C1 segment of cervical spinal cord (tissue), 14 donors: ENCODE measurements around the gene DCTN1.

Experiments used
- DNase-seq, 14 donors: peaks; one replicate each; lab custom pipeline; 2025; lab: John Stamatoyannopoulos, UW

DCTN1 gene

GRCh38 chr2:74414441-74414840 is 34.3 kb upstream of the DCTN1 start:
- peak in 1 of 14 donors; percentile 36 for DNase-seq

GRCh38 chr2:74413001-74413698 is 33.0 kb upstream of the DCTN1 start:
- DNase-seq = no peak

GRCh38 chr2:74407682-74408081 is 27.6 kb upstream of the DCTN1 start:
- no peak for DNase-seq

- no peak for DNase-seq
Measured at GRCh38 chr2:74406035-74406434, 25.9 kb upstream of the DCTN1 start.

- no peak for DNase-seq
Measured at GRCh38 chr2:74401891-74402290, 21.8 kb upstream of the DCTN1 start.

GRCh38 chr2:74399785-74400184 is 19.7 kb upstream of the DCTN1 start:
- no peak for DNase-seq

- DNase-seq = no peak
Measured at GRCh38 chr2:74396149-74396548, 16.0 kb upstream of the DCTN1 start.

- DNase-seq = no peak
Measured at GRCh38 chr2:74393525-74393924, 13.4 kb upstream of the DCTN1 start.

- DNase-seq = no peak
Measured at GRCh38 chr2:74392449-74392743, 12.3 kb upstream of the DCTN1 start.

GRCh38 chr2:74391580-74392448 is 11.7 kb upstream of the DCTN1 start:
- DNase-seq = peak; percentile 51 to 95 (median 86)

GRCh38 chr2:74391209-74391579 is 11.1 kb upstream of the DCTN1 start:
- DNase-seq = peak in 2 of 14 donors; percentile 29 to 55

- no peak for DNase-seq
Measured at GRCh38 chr2:74390606-74391005, 10.5 kb upstream of the DCTN1 start.

GRCh38 chr2:74387346-74387745 is 7.2 kb upstream of the DCTN1 start:
- DNase-seq = no peak

- peak in 11 of 14 donors; percentile 21 to 68 (median 36) for DNase-seq
Measured at GRCh38 chr2:74385396-74385795, 5.3 kb upstream of the DCTN1 start.

GRCh38 chr2:74384051-74384450 is 3.9 kb upstream of the DCTN1 start:
- DNase-seq = no peak

GRCh38 chr2:74383254-74383653 is 3.1 kb upstream of the DCTN1 start:
- peak in 1 of 14 donors; percentile 17 for DNase-seq

GRCh38 chr2:74381751-74382150 is 1.6 kb upstream of the DCTN1 start:
- DNase-seq = no peak

- DNase-seq = no peak
Measured at GRCh38 chr2:74378007-74378406, 2.1 kb downstream of the DCTN1 start.

GRCh38 chr2:74375838-74376237 is 4.3 kb downstream of the DCTN1 start:
- DNase-seq = no peak

GRCh38 chr2:74374509-74375205 is 5.5 kb downstream of the DCTN1 start:
- DNase-seq = peak; percentile 16 to 96 (median 82)

- peak in 3 of 14 donors; percentile 61 to 68 (median 62) for DNase-seq
Measured at GRCh38 chr2:74373985-74374384, 6.1 kb downstream of the DCTN1 start.

GRCh38 chr2:74373221-74373676 is 6.9 kb downstream of the DCTN1 start:
- DNase-seq = no peak
